ENCODE results near the gene IL34. TPM values are rescaled to one million over a fixed set of nuclear protein-coding genes. Genes with fewer than 3 reads are reported as not detected.

IL34 gene
- total RNA-seq, 1 experiment from 2014 or later, result 4.4 TPM

GRCh38 chr16:70698901-70699300 lies 52.5 kb downstream of the IL34 start:
- no peak overlapping the region for H2BK12ac ChIP-seq (ENCODE audit: insufficient read length, low read depth, low read length)
- H3K27me3 ChIP-seq (ENCODE audit: insufficient read depth, low read length), result no peaks in the 10 kb centered on the region
- H3K23ac ChIP-seq (ENCODE audit: insufficient read length, low read depth, low read length), result no peak overlapping the region
- H2BK15ac ChIP-seq (ENCODE audit: low read depth, low read length), result no peak overlapping the region
- H2AK5ac ChIP-seq (ENCODE audit: insufficient read length, low read length), result no peak overlapping the region
- H3K4ac ChIP-seq (ENCODE audit: low read depth, low read length), result no peak overlapping the region
- no peak for DNase-seq
- H2BK20ac ChIP-seq (ENCODE audit: low read depth, low read length, poor library complexity, severe bottlenecking), result no peak overlapping the region
- Mint-ChIP-seq H3K9me3 (no peaks in the 10 kb centered on the region), H3K36me3 (ENCODE audit: insufficient read depth in 1 of 3, low read depth in 3 of 3) (peaks cover 8 to 10% (median 10%) of the 10 kb centered on the region in 3 experiments; a peak in 4 of 7 replicates), H3K4me3 (no peak overlapping the region), H3K27ac (peak overlapping the region in 2 of 3 experiments; percentile 37 to 47; a peak in 1 of 7 replicates), H3K4me1 (peaks cover 40 to 47% of the 10 kb centered on the region in 2 experiments), H3K27me3 (ENCODE audit: low read depth) (no peaks in the 10 kb centered on the region)
- no peaks in the 10 kb centered on the region for H4K20me1 ChIP-seq (ENCODE audit: control insufficient read depth, insufficient read depth, insufficient read length)
- no peaks in the 10 kb centered on the region for H3K9me3 ChIP-seq (ENCODE audit: control insufficient read depth, low read depth, low read length)
- no peak overlapping the region for H2BK5ac ChIP-seq (ENCODE audit: insufficient read length, low read length)
- no peak for TF ChIP-seq CTCF (conservative IDR thresholded peaks at IDR 0.05)
- no peaks in the 10 kb centered on the region for H3K23me2 ChIP-seq (ENCODE audit: insufficient read length, low read depth, low read length, poor library complexity, severe bottlenecking)
- no peaks in the 10 kb centered on the region; the same call in 1 of the 2 replicates for H3K4me1 ChIP-seq (ENCODE audit: insufficient read depth, low read length)
- no peaks in the 10 kb centered on the region for H3K79me2 ChIP-seq (ENCODE audit: insufficient read depth, low read length)
- no peak overlapping the region for H4K5ac ChIP-seq (ENCODE audit: insufficient read length, low read depth, low read length)
- H4K91ac ChIP-seq (ENCODE audit: insufficient read length, low read depth, low read length), result no peak overlapping the region
- H4K8ac ChIP-seq (replicated peaks; ENCODE audit: insufficient read length, low read depth, low read length), result no peak overlapping the region
- no peak overlapping the region for H3K9ac ChIP-seq (ENCODE audit: extremely low read depth, insufficient read length, low read length)
- H3K14ac ChIP-seq (ENCODE audit: insufficient read depth, low read length), result no peak overlapping the region
- no peak overlapping the region for H3K27ac ChIP-seq (ENCODE audit: insufficient read length, low read depth, low read length)
- H3K18ac ChIP-seq (ENCODE audit: insufficient read length, low read depth, low read length), result no peak overlapping the region
- H3K4me2 ChIP-seq (ENCODE audit: insufficient read depth, insufficient read length, low read length), result no peak overlapping the region
- H3T11ph ChIP-seq (ENCODE audit: low read length), result no peak overlapping the region
- H3K56ac ChIP-seq (ENCODE audit: insufficient read length, low read depth, low read length), result no peak overlapping the region
- WGBS (ENCODE audit: extremely low coverage, insufficient read length, low lambda C conversion rate), result no CpG with 5 or more reads among the region's 10 CpGs
- no peak overlapping the region for H2AFZ ChIP-seq (ENCODE audit: low read length)
- no peak overlapping the region for H2BK120ac ChIP-seq (ENCODE audit: low read depth, low read length, poor library complexity, severe bottlenecking)
- H3K79me1 ChIP-seq (ENCODE audit: insufficient read depth, low read depth, low read length, poor library complexity, severe bottlenecking), result no peaks in the 10 kb centered on the region

Measured in H9 (cell line).